HG03045 (cell line): Measurements from ENCODE around the gene PCNX1.
"Not testable (repeated sequence)": the region's sequence is repeated elsewhere in the genome, so short reads cannot be mapped to it uniquely, and the experiment has no call there.

ENCODE experiments used
- ATAC-seq: cut with Tn5 transposase; IDR thresholded peaks from one replicate; pipeline ENCODE4 v1.9.1; 2021; ENCODE audit warnings: mild to moderate bottlenecking, moderate library complexity; ENCODE audit not compliant: unreplicated experiment

Gene PCNX1

DNA sequence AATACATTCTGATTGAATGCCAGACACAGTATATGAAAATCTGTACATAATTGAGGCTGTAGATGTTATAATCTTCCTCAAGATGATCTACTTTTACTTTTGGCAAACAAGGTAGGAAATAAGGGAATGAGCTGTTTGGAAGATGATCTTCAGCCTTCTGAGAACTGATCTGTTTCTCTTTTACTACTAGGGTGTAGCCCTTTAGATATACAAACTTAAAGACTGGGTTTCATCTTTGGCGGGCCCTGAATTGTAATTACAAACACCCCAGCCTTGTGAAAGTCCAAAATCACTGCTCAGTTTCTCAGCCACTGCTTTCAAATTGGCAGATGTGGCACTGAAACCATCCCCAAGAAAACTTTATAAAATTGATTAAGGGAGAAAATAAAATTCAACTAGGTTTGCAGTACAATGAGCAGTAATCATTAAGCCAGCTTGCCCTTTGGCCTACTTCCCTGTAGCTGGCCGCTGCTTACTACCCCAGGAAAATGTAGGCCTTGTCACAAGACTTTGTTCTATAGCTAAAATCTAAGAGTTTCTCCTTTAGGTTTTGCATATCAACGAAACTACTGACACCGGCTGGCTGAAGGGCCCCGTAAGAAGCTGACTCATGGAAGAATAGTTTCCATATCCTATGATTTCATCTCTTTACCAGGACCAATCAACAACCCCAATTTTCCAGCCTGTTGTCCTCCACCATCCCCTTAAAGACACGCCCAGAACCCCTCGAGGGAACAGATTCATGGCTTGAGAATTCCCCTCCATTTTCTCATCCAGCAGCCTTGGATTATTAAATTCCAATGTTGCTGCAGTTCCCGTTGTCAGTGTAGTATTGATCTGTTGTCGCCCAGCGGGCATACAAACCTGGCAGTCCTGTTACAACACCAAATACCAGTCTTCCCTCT, 210.8 kb downstream of the PCNX1 start:
- ATAC-seq = no peak

GRCh38 chr14:71119075-71119474, 211.8 kb downstream of the PCNX1 start:
- no peak for ATAC-seq

DNA sequence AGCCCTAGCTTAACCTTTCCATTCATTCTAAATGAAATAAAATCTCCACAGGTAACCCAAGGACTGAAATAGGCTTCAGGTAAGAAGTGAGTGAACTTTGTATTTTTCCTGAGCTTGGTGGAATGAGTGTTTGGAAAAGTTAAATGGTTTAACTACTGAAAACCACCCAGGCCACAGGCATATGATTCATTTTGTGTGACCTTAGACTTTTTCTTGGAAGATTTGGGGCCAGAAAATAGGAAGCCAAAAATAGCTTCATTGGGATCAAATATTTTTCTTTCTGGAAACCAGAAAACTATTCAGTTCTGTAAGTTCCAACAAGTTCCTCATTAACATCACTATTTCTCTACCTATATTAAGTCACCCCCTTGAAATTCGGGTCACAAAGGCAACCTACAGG, 212.6 kb downstream of the PCNX1 start:
- ATAC-seq = no peak

GRCh38 chr14:71121001-71121400, 213.7 kb downstream of the PCNX1 start:
- ATAC-seq = no peak

DNA sequence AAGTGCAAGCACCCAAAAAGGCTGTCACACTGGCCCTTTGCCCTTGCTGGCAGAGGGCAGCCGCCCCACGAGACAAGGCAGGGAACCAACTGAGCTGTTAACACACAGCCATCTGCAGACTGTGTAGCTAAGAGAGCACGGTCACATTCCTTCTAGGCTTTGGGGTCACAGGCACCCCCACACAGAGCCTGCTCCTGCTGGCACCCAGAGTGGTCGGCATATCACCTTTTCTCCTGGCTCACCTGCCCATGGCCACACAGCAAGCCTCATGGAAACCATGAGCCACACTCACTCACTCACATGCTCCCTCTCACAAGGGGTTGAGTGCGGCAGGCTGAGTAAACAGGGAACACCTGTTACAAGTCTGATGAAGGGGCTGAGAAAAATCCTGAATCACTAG, 214.5 kb downstream of the PCNX1 start:
- ATAC-seq = no peak

DNA sequence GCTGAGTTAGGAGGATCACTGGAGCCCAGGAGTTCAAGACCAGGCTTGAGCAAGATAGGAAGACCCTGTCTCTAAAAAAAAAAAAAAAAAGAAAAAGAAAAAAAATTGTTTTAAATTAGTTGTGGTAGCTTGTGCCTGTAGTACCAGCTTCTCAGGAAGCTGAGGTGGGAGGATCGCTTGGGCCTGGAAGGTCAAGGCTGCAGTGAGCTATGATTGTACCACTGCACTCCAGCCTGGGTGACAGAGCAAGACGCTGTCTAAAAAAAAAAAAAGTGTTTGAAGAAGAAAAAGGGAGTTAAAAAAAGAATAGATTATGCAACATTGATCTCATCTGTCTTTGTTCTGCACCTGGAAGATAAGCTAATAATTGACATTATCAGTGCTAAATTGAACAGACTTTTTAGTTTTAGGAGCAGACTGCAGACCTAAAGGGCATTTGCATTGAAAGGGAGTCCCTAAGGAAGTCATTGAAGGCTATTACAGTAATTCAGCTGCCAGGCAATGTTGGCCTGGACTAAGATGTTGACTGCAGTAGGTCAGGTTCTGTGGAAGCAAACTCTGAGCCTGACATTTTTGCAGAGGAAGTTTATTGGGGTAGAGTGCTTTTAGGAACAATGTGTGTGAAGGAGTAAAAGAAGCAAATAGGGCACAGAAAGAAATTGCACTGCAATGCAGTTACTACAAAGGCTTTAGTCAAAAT, 215.8 kb downstream of the PCNX1 start:
- ATAC-seq = no peak

- no peak for ATAC-seq
These were observed 216.4 kb downstream of the PCNX1 start for GRCh38 chr14:71123579-71124135.

DNA sequence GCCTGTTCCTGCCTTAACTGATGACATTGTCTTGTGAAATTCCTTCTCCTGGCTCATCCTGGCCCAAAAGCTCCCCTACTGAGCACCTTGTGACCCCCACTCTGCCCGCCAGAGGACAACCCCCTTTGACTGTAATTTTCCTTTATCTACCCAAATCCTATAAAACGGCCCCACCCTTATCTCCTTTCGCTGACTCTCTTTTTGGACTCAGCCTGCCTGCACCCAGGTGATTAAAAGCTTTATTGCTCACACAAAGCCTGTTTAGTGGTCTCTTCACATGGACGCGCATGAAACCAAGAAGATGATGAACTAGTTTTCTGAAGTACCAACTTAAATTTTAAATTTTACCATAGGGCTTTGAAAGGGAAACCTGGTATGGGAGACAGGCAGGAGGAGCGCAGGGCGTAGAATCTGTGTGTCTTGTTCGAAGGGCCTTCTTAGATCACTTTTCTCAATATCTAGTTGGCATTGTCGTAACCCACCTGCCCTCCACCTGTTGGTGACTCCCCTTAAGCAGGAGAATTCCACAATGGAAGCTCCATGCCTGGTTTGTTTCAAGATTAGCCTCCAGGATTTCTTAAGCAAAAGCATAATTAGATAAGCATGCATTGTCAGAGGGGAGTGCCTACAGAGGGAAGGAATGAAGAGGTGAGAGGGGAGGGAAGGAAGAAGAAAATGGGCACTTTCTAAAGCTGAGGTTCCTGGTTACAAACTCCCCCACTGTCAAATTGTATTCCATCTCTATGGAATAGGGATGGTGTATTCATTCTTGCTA, 222.6 kb downstream of the PCNX1 start:
- not testable (repeated sequence) for ATAC-seq

DNA sequence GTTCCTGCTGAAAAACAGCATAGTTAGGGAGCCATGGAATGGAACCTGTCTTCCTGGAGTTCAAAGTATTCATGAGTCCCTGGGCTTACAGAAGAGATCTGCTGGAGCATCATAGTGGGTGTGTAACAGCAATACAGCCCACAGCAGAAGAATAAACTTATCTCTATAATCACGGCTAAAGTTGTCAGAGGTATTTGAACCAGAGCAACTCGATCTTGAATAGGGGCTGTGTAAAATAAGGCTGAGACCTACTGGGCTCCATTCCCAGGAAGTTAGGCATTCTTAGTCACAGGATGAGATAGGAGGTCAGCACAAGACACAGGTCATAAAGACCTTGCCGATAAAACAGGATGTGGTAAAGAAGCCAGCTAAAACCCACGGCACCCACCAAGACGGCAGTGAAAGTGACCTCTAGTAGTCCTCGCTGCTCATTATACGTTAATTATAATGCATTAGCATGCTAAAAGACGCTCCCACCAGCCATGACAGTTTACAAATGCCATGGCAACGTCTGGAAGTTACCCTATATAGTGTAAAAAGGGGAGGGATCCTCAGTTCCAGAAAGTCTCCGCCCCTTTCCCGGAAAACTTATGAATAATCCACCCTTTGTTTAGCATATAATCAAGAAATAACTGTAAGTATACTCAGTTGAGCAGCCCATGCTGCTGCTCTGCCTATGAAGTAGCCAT, 223.4 kb downstream of the PCNX1 start:
- ATAC-seq = no peak

- no peak for ATAC-seq
These were observed 226.0 kb downstream of the PCNX1 start for GRCh38 chr14:71133296-71133695.

- no peak for ATAC-seq
These were observed 228.2 kb downstream of the PCNX1 start for GRCh38 chr14:71135496-71135895.

GRCh38 chr14:71135911-71136310, 228.7 kb downstream of the PCNX1 start:
- no peak for ATAC-seq

DNA sequence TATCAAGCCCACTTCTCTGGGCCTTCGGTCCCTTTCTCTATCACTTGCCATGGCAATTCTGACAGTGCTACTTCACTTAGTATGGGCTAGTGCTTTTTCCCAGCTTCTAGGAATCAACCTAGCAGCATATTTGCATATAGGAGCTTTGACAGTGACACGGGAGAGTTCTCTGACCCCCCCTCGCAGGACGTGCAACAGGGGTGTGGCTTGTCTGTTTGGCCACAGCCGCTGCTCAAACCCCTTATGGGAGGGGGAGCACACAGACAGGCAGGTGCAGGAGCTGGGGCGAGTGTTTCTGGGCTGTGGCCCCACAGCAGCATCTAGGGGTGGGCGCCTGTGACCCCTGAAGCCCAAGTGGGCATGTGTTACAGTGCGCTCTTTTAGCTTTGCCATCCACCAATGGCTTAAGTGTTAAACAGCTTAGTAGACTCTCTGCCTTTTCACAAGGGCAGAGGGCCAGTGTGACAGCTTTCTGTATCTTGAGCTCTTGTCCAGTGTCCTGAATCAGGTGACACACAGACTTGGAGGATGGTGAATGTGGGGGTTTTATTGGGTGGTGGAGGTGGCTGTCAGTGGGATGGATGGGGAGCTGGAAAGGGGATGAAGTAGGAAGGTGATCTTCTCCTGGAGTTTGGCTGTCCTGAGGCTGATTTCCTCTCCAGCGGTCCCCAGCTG, 229.3 kb downstream of the PCNX1 start:
- no peak for ATAC-seq

GRCh38 chr14:71137536-71138447, 230.5 kb downstream of the PCNX1 start:
- ATAC-seq = no peak

- no peak for ATAC-seq
These were observed 231.4 kb downstream of the PCNX1 start for GRCh38 chr14:71138448-71139293.

DNA sequence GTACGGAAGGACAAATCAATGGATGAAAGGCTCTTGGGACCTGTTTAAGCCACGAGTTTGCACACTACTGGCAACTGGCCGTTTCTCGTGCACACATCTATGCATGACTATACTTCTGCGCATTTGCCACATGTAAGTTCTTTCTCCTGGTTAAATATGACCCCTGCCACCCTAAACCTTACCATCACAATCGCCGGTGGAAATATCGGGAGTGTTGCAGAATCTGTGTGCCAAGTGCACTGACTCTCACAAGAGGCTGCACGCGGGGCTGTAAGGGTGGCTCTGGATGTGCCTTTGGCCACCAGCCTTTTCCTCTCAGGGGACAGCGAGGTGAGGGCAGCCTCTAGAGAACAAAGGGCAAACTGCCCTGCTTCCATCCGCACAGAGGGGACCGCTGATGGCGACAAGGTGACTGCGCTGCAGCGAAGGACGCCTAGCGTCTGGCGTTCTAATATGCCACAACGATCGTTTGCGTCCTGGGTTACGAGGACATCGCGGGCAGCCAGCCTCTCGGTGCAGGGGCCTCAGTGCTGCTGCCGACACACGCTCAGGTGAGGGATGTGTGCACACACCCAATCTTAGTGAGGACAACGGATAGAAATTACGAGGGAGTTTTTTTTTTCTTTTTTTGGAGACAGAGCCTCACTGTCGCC, 232.2 kb downstream of the PCNX1 start:
- no peak for ATAC-seq

GRCh38 chr14:71140157-71140556, 232.9 kb downstream of the PCNX1 start:
- no peak for ATAC-seq
